ENCODE measurements around the gene TEX2.

DNA sequence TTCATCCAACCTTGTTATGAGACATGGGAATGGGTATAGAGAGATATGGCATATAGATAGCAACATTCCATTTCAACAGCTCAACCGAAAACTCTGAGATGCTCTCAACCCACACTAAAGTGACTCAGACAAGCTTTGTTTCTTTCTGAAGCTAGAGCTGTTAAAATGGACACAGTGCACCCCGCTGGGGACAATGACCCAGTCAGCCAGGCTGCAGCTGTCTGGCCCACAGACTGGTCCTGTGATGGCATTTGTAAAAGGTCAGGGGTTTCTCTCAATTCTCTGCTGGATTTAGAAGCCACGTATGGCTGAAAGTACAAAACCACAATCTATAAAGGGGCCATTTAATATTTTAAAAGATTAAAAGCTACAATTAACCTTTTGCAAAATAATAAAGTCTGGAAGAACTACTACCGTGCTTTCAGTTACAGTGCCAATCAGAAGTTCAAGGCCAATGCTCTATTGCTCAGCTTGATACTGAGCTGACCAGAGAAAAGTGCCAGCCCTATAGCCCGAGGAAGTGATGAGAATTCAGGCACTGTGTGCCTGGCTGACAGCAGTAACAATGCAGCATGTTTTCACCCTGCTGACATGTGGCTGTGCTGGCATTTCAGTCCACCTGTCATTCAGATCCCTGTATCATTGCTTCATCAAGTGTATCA lies 60.2 kb downstream of the TEX2 start:
- TF ChIP-seq, protein P1, sequence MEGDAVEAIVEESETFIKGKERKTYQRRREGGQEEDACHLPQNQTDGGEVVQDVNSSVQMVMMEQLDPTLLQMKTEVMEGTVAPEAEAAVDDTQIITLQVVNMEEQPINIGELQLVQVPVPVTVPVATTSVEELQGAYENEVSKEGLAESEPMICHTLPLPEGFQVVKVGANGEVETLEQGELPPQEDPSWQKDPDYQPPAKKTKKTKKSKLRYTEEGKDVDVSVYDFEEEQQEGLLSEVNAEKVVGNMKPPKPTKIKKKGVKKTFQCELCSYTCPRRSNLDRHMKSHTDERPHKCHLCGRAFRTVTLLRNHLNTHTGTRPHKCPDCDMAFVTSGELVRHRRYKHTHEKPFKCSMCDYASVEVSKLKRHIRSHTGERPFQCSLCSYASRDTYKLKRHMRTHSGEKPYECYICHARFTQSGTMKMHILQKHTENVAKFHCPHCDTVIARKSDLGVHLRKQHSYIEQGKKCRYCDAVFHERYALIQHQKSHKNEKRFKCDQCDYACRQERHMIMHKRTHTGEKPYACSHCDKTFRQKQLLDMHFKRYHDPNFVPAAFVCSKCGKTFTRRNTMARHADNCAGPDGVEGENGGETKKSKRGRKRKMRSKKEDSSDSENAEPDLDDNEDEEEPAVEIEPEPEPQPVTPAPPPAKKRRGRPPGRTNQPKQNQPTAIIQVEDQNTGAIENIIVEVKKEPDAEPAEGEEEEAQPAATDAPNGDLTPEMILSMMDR (IDR thresholded peaks at IDR 0.05): no peak
- no peak for TF ChIP-seq EP300 (IDR thresholded peaks at IDR 0.05)

All from sigmoid colon (tissue), 4 donors.